ENCODE results near the gene RALGPS1. TPM values are rescaled to one million over a fixed set of nuclear protein-coding genes. Genes with fewer than 3 reads are reported as not detected.

The RALGPS1 gene
- total and polyA plus RNA-seq, 2 of the 8 experiments (the other 6 are each of a cell fraction or from before 2014, with no cell fraction given), result 20.0 to 23.5 TPM

DNA sequence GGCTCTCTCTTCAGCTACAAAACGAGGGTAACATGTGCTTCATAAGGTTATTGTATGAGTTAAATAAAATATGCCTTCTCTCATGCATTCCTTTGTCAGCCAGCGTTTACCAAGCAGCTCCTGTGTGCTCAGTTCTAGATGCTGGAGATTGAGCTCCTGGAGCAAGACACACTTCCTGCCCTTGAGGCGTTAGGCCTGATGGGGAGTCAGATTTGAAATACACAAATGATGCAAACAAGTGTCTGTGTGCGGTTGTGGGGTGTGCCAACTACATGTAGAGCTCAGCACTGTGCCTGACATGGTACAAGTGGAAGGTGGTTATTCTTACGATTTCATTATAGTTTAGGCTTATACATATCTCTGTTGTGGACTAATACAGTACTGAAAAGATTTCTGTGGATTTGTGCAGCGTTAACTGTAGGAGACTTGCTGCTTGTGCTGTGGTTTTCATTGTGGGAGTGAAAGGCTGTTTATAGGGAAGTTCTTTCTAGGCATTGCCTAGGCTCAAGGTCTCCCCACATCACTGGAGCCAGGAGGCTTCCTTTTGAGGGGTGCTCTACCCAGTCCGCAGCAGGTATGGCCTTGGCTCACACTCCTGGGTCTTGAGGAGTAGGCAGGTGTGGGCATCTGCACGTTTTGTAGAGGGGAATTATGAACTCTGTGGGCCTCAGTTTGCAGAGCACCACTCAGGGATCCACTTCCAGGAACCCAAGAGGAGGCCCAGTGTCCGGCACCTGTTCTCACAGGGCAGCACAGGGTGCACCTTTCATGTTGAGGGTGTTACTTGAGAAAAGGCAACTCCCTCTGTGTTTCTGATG lies 247.7 kb downstream of the RALGPS1 start:
- POLR2A ChIA-PET (ENCODE audit: partially characterized antibody), result no interaction called here

More for the DNA sequence above, 247.7 kb downstream of the RALGPS1 start:
- WGBS, 2 experiments (ENCODE audit: extremely low coverage in 1 of 2, insufficient coverage in 1 of 2, insufficient read length in 1 of 2, insufficient replicate concordance in 2 of 2, low coverage in 1 of 2, low lambda C conversion rate in 2 of 2, missing lambda C conversion rate in 1 of 2), result 74% methylated on average over 9 of the region's 9 CpGs; no CpG with 5 or more reads in 1 of the 2 experiments
- H3K79me2 ChIP-seq (ENCODE audit: control insufficient read depth in 1 of 2, insufficient read depth in 2 of 2, low read length in 2 of 2), result no peaks in the 10 kb centered on the region
- CTCF ChIA-PET (ENCODE audit: partially characterized antibody), result interaction anchor here (0.9 to 4.2 kb wide), 10 partner anchors 10 to 221 kb away, joined by 3 to 29 read pairs (median 5); no protein-coding TSS in a partner anchor
- H4K91ac ChIP-seq (replicated peaks; ENCODE audit: insufficient read length, low read length), result no peak overlapping the region
- H2BK5ac ChIP-seq (ENCODE audit: low read depth, low read length), result no peak overlapping the region
- H3K4me2 ChIP-seq (ENCODE audit: insufficient read depth in 1 of 2, low read depth in 2 of 2, low read length in 2 of 2), result no peak overlapping the region
- no peak for DNase-seq (ENCODE audit: low read depth in 1 of 2, low spot score in 2 of 2)
- peaks cover 3 to 12% (median 10%) of the 10 kb centered on the region in 4 experiments for H3K4me1 ChIP-seq (replicated peaks in 1 of 4; ENCODE audit: control insufficient read depth in 3 of 4, insufficient read depth in 4 of 4, low read length in 3 of 4)
- no peak overlapping the region for H3K9ac ChIP-seq (replicated peaks in 1 of 4; ENCODE audit: extremely low read depth in 1 of 4, low read depth in 3 of 4, low read length in 3 of 4)
- H3K27ac ChIP-seq (ENCODE audit: low read depth, low read length), result no peak overlapping the region
- no peak overlapping the region for H3K18ac ChIP-seq (ENCODE audit: extremely low read depth, low read length)
- H2BK12ac ChIP-seq (ENCODE audit: low read depth, low read length), result peak overlapping the region; percentile 6; the same call in 1 of the 2 replicates
- H3K23ac ChIP-seq (ENCODE audit: insufficient read length), result no peak overlapping the region
- no peak overlapping the region for H3K14ac ChIP-seq (ENCODE audit: insufficient read length)
- H3K56ac ChIP-seq (replicated peaks; ENCODE audit: insufficient read length, low read depth, low read length), result no peak overlapping the region
- no peak overlapping the region for H2BK120ac ChIP-seq (replicated peaks; ENCODE audit: low read depth, low read length)
- no peak overlapping the region for H2AFZ ChIP-seq (ENCODE audit: low read length)
- H4K5ac ChIP-seq (ENCODE audit: insufficient read length, low read depth, low read length), result no peak overlapping the region
- no peak overlapping the region for H3K4ac ChIP-seq (replicated peaks; ENCODE audit: insufficient read length, low read depth, low read length)
- H4K8ac ChIP-seq (ENCODE audit: extremely low read depth, insufficient read depth, low read length), result no peak overlapping the region
- no peaks in the 10 kb centered on the region for H3K23me2 ChIP-seq (ENCODE audit: low read depth, low read length)
- no peaks in the 10 kb centered on the region for H3K27me3 ChIP-seq (replicated peaks in 1 of 4; ENCODE audit: control insufficient read depth in 3 of 4, extremely low read depth in 1 of 4, insufficient read depth in 3 of 4, low read length in 3 of 4)
- no peak overlapping the region for H2BK20ac ChIP-seq (ENCODE audit: low read length)
- H3K79me1 ChIP-seq (ENCODE audit: low read depth, low read length), result no peaks in the 10 kb centered on the region
- FAIRE-seq, result no peak
- no peaks in the 10 kb centered on the region for H4K20me1 ChIP-seq (replicated peaks in 1 of 2; ENCODE audit: control insufficient read depth in 1 of 2, insufficient read depth in 2 of 2, low read length in 2 of 2)
- TF ChIP-seq RXRA (IDR thresholded peaks at IDR 0.05; ENCODE audit: insufficient read depth, low read depth, low read length) (no peak), BRCA1 (IDR thresholded peaks at IDR 0.05; ENCODE audit: low read depth, low read length) (no peak), ZNF274 (IDR thresholded peaks at IDR 0.05; ENCODE audit: borderline replicate concordance, extremely low read depth, low read length) (no peak), NANOG (IDR thresholded peaks at IDR 0.05; ENCODE audit: insufficient read depth, low read depth, low read length, poor library complexity, severe bottlenecking) (no peak), KDM4A (IDR thresholded peaks at IDR 0.05; ENCODE audit: low read depth, low read length, severe bottlenecking) (no peak), BACH1 (IDR thresholded peaks at IDR 0.05; ENCODE audit: low read length) (no peak), SIRT6 (IDR thresholded peaks at IDR 0.05; ENCODE audit: low read length) (no peak), TEAD4 (IDR thresholded peaks at IDR 0.05; ENCODE audit: low read depth, low read length) (no peak), HDAC2 (IDR thresholded peaks at IDR 0.05; ENCODE audit: borderline replicate concordance in 1 of 2, low read depth in 2 of 2, low read length in 2 of 2) (no peak), EP300 (IDR thresholded peaks at IDR 0.05; ENCODE audit: borderline replicate concordance in 1 of 2, low read depth in 2 of 2, low read length in 2 of 2) (no peak), RBBP5 (IDR thresholded peaks at IDR 0.05; ENCODE audit: borderline replicate concordance, low read depth, low read length) (no peak)
- no peaks in the 10 kb centered on the region for H3K9me3 ChIP-seq (ENCODE audit: insufficient read depth in 2 of 2, low read depth in 1 of 2, low read length in 1 of 2)
- H2AK5ac ChIP-seq (ENCODE audit: low read depth, low read length), result no peak overlapping the region
- no peak overlapping the region for H2BK15ac ChIP-seq (ENCODE audit: low read length)
- H3K36me3 ChIP-seq (ENCODE audit: control insufficient read depth in 2 of 4, insufficient read depth in 4 of 4, low read length in 3 of 4), result no peaks in the 10 kb centered on the region
- no peak overlapping the region for H3K4me3 ChIP-seq (ENCODE audit: extremely low read depth in 1 of 4, insufficient read depth in 2 of 4, low read depth in 3 of 4, low read length in 4 of 4)

Measured in H1 (cell line).